OCI-LY1 (cell line): ENCODE measurements around the gene CD6.
A peak's percentile ranks its signal among the peaks of the same experiment; 100 is the strongest.

Experiments used
- H2AFZ ChIP-seq: fragments of 200-600 bp; sonication (generic), shearing (Covaris generic); 2 replicates; pipeline ENCODE4 v1.6.0; 2014; ENCODE audit warnings: antibody characterized with exemption, mild to moderate bottlenecking, low read length
- H3F3A ChIP-seq: fragments of 200-600 bp; sonication (generic), shearing (Covaris generic); 2 replicates; pipeline ENCODE4 v1.6.0; 2014; ENCODE audit warnings: mild to moderate bottlenecking, antibody characterized with exemption, low read length, moderate library complexity; ENCODE audit not compliant: insufficient read depth
- H3K27ac ChIP-seq: fragments of 200-600 bp; sonication (generic); 2 replicates; pipeline ENCODE4 v1.5.1; 2014; ENCODE audit warnings: low read length, mixed run types, mild to moderate bottlenecking, low read depth; ENCODE audit not compliant: poor library complexity, severe bottlenecking
- H3K27me3 ChIP-seq: fragments of 200-600 bp; sonication (generic); 2 replicates; pipeline ENCODE4 v1.6.0; 2014; ENCODE audit warnings: antibody characterized with exemption, mild to moderate bottlenecking, low read length, moderate library complexity; ENCODE audit not compliant: insufficient read depth
- H3K36me3 ChIP-seq: fragments of 200-600 bp; sonication (generic); 2 replicates; pipeline ENCODE4 v1.6.1; 2014; ENCODE audit warnings: mild to moderate bottlenecking, antibody characterized with exemption, low read length, moderate library complexity, mixed read lengths; ENCODE audit not compliant: insufficient read depth
- H3K4me1 ChIP-seq: fragments of 200-600 bp; sonication (generic); 2 replicates; pipeline ENCODE4 v1.5.1; 2014; ENCODE audit warnings: mild to moderate bottlenecking, low read length, moderate library complexity; ENCODE audit not compliant: insufficient read depth, severe bottlenecking
- H3K4me2 ChIP-seq: fragments of 200-600 bp; sonication (generic), shearing (Covaris generic); 2 replicates; pipeline ENCODE4 v1.6.1; 2014; ENCODE audit warnings: low read length
- H3K4me3 ChIP-seq: fragments of 200-600 bp; sonication (generic); 2 replicates; pipeline ENCODE4 v1.5.1; 2014; ENCODE audit warnings: low read length, low read depth, mild to moderate bottlenecking, mixed read lengths; ENCODE audit not compliant: poor library complexity, severe bottlenecking
- H3K79me2 ChIP-seq: fragments of 200-600 bp; shearing (Covaris generic); 2 replicates; pipeline ENCODE4 v1.6.1; 2016; ENCODE audit warnings: mixed run types, low read length, mixed read lengths; ENCODE audit not compliant: insufficient read depth
- H3K9ac ChIP-seq: fragments of 200-600 bp; sonication (generic), shearing (Covaris generic); 2 replicates; pipeline ENCODE4 v1.6.1; 2014; ENCODE audit warnings: mild to moderate bottlenecking, low read length, mixed read lengths
- H3K9me2 ChIP-seq: fragments of 200-600 bp; sonication (generic), shearing (Covaris generic); 2 replicates; pipeline ENCODE4 v1.6.1; 2014; ENCODE audit warnings: low read depth, mild to moderate bottlenecking, low read length, mixed read lengths
- H3K9me3 ChIP-seq: fragments of 200-600 bp; shearing (Covaris generic); 2 replicates; pipeline ENCODE4 v1.6.1; 2014; ENCODE audit warnings: low read length, mixed read lengths
- H4K20me1 ChIP-seq: fragments of 200-600 bp; sonication (generic), shearing (Covaris generic); 2 replicates; pipeline ENCODE4 v1.6.0; 2016; ENCODE audit warnings: mild to moderate bottlenecking, low read length; ENCODE audit not compliant: insufficient read depth
- EZH2 ChIP-seq: fragments of 200-600 bp; sonication (generic), shearing (Covaris generic); IDR thresholded peaks from 2 replicates; pipeline ENCODE4 v1.8.0; 2017; ENCODE audit warnings: borderline replicate concordance, mixed run types, mild to moderate bottlenecking, antibody characterized with exemption, low read length, moderate library complexity, mixed read lengths
- TF ChIP-seq, protein P1 (sequence below): fragments of 200-600 bp; sonication (generic), shearing (Covaris generic); IDR thresholded peaks from 2 replicates; pipeline ENCODE4 v1.5.1; 2017; ENCODE audit warnings: mild to moderate bottlenecking, antibody characterized with exemption, low read length, moderate library complexity, mixed read lengths

CD6 gene

DNA sequence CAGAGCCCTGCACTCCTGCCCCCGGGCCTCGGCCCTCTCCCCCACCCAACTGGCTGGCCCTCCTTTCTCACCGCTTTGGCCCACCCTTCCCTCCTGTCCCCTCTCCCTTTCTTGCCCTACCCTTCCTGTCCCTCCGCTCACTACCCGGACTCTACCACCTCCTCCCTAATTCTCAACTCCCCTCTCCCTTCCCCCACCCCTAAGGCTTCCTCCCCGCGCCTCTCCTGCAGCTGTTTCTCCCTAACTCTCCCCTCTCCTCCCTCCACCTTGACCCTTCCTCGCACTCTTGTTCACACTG lies 19.9 kb upstream of the CD6 start:
- Histone ChIP-seq H3K79me2 (no peaks in the 10 kb centered on the region), H3K4me2 (peak overlapping the region; percentile 46; the same call in 1 of the 2 replicates), H2AFZ (no peak overlapping the region), H3K27me3 (no peaks in the 10 kb centered on the region; the same call in 1 of the 2 replicates), H3K9ac (no peak overlapping the region; the same call in 1 of the 2 replicates), H3K9me3 (no peaks in the 10 kb centered on the region), H3K36me3 (no peaks in the 10 kb centered on the region), H3K4me1 (peaks cover 12% of the 10 kb centered on the region), H3K4me3 (peak overlapping the region; percentile 34), H4K20me1 (no peaks in the 10 kb centered on the region), H3K27ac (no peak overlapping the region), H3K9me2 (no peaks in the 10 kb centered on the region), H3F3A (no peaks in the 10 kb centered on the region)
- TF ChIP-seq, protein P1, sequence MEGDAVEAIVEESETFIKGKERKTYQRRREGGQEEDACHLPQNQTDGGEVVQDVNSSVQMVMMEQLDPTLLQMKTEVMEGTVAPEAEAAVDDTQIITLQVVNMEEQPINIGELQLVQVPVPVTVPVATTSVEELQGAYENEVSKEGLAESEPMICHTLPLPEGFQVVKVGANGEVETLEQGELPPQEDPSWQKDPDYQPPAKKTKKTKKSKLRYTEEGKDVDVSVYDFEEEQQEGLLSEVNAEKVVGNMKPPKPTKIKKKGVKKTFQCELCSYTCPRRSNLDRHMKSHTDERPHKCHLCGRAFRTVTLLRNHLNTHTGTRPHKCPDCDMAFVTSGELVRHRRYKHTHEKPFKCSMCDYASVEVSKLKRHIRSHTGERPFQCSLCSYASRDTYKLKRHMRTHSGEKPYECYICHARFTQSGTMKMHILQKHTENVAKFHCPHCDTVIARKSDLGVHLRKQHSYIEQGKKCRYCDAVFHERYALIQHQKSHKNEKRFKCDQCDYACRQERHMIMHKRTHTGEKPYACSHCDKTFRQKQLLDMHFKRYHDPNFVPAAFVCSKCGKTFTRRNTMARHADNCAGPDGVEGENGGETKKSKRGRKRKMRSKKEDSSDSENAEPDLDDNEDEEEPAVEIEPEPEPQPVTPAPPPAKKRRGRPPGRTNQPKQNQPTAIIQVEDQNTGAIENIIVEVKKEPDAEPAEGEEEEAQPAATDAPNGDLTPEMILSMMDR = no peak
- TF ChIP-seq EZH2 = no peak

DNA sequence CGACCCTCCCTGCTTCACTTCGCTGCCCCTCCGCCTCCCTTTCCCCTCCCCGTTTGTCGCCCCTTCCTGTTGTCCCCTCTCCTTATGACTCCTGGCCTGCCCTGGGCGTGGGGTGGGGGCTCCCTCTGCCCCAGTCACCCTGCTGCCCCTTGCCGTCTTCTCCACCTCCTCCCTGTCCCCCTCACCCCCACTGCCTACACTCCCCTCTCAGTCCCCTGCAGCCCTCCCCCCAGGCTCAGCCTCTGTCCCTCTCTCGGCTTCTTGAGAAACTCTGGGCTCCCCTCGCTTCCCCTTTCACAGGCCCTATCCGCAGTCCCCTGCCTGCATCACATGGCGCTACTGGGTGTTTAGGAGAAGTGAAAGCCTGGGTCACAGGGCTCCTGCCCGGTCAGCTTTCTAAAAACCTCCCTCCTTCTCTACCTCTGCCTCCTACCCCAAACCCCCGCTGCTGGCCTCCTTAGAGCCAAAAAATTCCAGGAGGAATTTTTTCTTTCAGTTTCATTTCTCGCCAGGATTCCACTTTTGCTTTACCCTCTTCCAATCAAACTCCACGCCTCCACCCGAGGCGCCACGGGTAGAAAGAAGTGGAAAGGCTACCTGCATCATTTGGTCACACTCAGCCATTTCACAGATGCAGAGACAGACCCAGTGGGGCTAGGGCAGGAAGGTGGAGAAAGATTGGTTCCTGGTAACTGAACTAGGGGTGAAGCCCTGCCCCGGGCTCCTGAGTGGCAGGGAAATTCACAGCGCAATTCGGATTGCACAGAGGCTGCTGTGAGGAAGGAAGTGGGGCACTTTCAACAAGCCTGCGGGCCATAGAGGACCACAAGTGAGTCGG lies 19.4 kb upstream of the CD6 start, which contains the start of gene SLC15A3:
Gene SLC15A3, minus strand, starts transcription at position 273 of the 838 bp plus-strand sequence. CDS start 625 bp downstream, outside the sequence.
- Histone ChIP-seq H3K27ac (no peak within 1 kb of the TSS), H4K20me1 (no peaks in the 10 kb centered on the region), H3F3A (no peaks in the 10 kb centered on the region), H3K4me3 (peak within 1 kb of the TSS; percentile 34), H3K9me2 (no peaks in the 10 kb centered on the region), H3K9ac (peak within 1 kb of the TSS; percentile 22; the same call in 1 of the 2 replicates), H3K36me3 (no peaks in the 10 kb centered on the region), H3K27me3 (no peaks in the 10 kb centered on the region; the same call in 1 of the 2 replicates), H3K9me3 (no peaks in the 10 kb centered on the region), H2AFZ (no peak within 1 kb of the TSS), H3K4me1 (peaks cover 12% of the 10 kb centered on the region), H3K4me2 (peak within 1 kb of the TSS; percentile 46), H3K79me2 (no peaks in the 10 kb centered on the region)
- no peak for TF ChIP-seq EZH2
- TF ChIP-seq, protein P1 = no peak

DNA sequence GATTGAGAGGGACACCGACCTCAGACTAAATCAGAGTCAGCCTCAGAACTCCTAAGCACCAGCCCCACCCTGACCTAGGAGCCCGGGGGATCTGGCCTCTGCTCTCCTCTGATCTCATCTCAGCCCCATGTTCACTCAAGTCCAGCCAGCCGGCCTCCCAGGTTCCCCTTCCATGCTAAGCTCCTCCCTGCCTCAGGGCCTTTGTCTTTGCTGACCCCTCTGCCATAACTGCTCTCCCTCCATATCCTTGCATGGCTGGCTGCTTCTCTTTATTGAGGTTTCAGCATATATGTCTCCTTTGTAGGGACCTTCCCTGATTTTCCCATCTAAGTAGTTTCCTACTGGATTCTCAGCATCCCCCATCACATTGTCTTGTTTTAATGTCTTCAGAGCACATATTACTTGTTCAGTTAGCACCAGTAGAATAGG lies 18.7 kb upstream of the CD6 start:
- Histone ChIP-seq H3K36me3 (no peaks in the 10 kb centered on the region), H2AFZ (no peak overlapping the region), H3K27ac (no peak overlapping the region), H3K4me3 (no peak overlapping the region), H3K27me3 (no peaks in the 10 kb centered on the region; the same call in 1 of the 2 replicates), H3K9ac (no peak overlapping the region), H3K9me2 (no peaks in the 10 kb centered on the region), H3K4me1 (peaks cover 12% of the 10 kb centered on the region), H3F3A (no peaks in the 10 kb centered on the region), H3K9me3 (no peaks in the 10 kb centered on the region), H3K4me2 (no peak overlapping the region), H3K79me2 (no peaks in the 10 kb centered on the region), H4K20me1 (no peaks in the 10 kb centered on the region)
- TF ChIP-seq EZH2 = no peak
- TF ChIP-seq, protein P1 = no peak
